Measurements from ENCODE around the gene ROR2.

ROR2 gene

DNA sequence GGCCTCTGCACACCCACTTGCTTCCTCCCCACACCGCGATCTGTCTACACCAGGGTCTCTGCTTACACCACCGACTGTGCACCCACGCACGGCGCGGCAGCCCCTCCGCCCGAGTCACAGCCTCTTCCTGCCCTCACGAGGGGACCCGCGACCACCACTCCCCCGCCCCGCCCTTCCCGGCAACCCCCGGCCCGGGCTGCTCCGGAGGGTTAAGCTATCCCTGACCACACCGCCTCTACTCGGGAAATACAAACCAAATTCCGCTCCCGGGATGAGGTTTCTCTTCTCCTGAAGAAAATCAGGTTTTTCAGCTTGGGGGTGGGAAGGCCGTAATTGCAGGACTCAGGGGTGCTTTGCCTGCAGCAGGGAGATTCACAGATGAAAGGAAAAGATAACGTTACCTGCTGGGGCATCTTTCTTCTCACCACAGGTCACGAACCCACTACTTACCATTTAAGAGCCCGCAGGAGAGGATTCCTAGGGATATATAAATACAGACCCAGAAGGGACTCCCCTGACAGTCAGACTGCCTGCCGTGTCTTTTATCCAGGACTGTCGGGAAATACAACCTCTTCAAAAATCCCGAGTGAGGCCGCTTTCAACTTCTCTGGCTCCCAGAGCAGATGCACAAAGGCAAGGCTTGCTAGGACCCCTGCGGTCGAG is 63.5 kb downstream of the ROR2 start:
- Histone ChIP-seq H3K27me3 (ENCODE audit: control insufficient read depth, insufficient read depth, low read length) (peaks cover 64% of the 10 kb centered on the region), H3K4me1 (ENCODE audit: control insufficient read depth, insufficient read depth, low read length) (peaks cover 30% of the 10 kb centered on the region), H3K9ac (ENCODE audit: low read depth, low read length) (no peak overlapping the region), H3K9me3 (ENCODE audit: control insufficient read depth, insufficient read depth, low read length) (no peaks in the 10 kb centered on the region), H3K27ac (ENCODE audit: low read depth, low read length) (peak overlapping the region; percentile 69), H3K4me3 (ENCODE audit: low read depth, low read length) (peak overlapping the region; percentile 39), H3K36me3 (ENCODE audit: control insufficient read depth, insufficient read depth, low read length) (no peaks in the 10 kb centered on the region)

GRCh38 chr9:91885746-91886413 is 64.1 kb downstream of the ROR2 start:
- H3K27ac ChIP-seq (ENCODE audit: low read depth, low read length), result peak overlapping the region; percentile 69
- H3K36me3 ChIP-seq (ENCODE audit: control insufficient read depth, insufficient read depth, low read length), result no peaks in the 10 kb centered on the region
- no peaks in the 10 kb centered on the region for H3K9me3 ChIP-seq (ENCODE audit: control insufficient read depth, insufficient read depth, low read length)
- peak overlapping the region; percentile 39; the same call in 1 of the 2 replicates for H3K4me3 ChIP-seq (ENCODE audit: low read depth, low read length)
- no peak overlapping the region for H3K9ac ChIP-seq (ENCODE audit: low read depth, low read length)
- peaks cover 61% of the 10 kb centered on the region for H3K27me3 ChIP-seq (ENCODE audit: control insufficient read depth, insufficient read depth, low read length)
- peaks cover 30% of the 10 kb centered on the region for H3K4me1 ChIP-seq (ENCODE audit: control insufficient read depth, insufficient read depth, low read length)

- peak overlapping the region; percentile 69 for H3K27ac ChIP-seq (ENCODE audit: low read depth, low read length)
These were observed 65.0 kb downstream of the ROR2 start for GRCh38 chr9:91884696-91885687.

DNA sequence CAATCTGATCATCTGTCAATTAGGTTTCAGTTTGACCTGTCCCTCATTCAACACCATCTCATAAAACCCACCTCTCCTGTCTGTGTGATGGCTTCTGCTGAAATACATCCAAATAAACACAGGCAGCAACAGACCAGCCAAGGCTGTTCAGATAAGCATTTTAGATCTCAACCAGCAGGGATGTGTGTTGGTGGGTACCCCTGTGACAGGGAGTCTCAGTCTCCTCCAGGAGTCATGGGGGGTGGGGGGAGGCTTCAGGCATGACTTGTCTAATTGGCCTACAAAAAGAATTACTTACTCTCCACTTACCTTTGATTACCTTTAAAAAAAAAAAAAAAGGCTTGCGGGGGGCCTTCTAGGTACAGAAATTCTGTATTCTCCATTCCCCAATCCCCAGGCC is 65.9 kb downstream of the ROR2 start:
- H3K9ac ChIP-seq (ENCODE audit: low read depth, low read length), result no peak overlapping the region
- H3K9me3 ChIP-seq (ENCODE audit: control insufficient read depth, insufficient read depth, low read length), result no peaks in the 10 kb centered on the region
- H3K27me3 ChIP-seq (ENCODE audit: control insufficient read depth, insufficient read depth, low read length), result peaks cover 44% of the 10 kb centered on the region
- peaks cover 26% of the 10 kb centered on the region for H3K4me1 ChIP-seq (ENCODE audit: control insufficient read depth, insufficient read depth, low read length)
- H3K36me3 ChIP-seq (ENCODE audit: control insufficient read depth, insufficient read depth, low read length), result no peaks in the 10 kb centered on the region
- no peak overlapping the region for H3K4me3 ChIP-seq (ENCODE audit: low read depth, low read length)
- no peak overlapping the region for H3K27ac ChIP-seq (ENCODE audit: low read depth, low read length)

More at GRCh38 chr9:91884696-91885687, 65.0 kb downstream of the ROR2 start:
- Histone ChIP-seq H3K36me3 (ENCODE audit: control insufficient read depth, insufficient read depth, low read length) (no peaks in the 10 kb centered on the region), H3K27me3 (ENCODE audit: control insufficient read depth, insufficient read depth, low read length) (peaks cover 52% of the 10 kb centered on the region), H3K4me3 (ENCODE audit: low read depth, low read length) (no peak overlapping the region), H3K4me1 (ENCODE audit: control insufficient read depth, insufficient read depth, low read length) (peaks cover 26% of the 10 kb centered on the region), H3K9ac (ENCODE audit: low read depth, low read length) (no peak overlapping the region), H3K9me3 (ENCODE audit: control insufficient read depth, insufficient read depth, low read length) (no peaks in the 10 kb centered on the region)

DNA sequence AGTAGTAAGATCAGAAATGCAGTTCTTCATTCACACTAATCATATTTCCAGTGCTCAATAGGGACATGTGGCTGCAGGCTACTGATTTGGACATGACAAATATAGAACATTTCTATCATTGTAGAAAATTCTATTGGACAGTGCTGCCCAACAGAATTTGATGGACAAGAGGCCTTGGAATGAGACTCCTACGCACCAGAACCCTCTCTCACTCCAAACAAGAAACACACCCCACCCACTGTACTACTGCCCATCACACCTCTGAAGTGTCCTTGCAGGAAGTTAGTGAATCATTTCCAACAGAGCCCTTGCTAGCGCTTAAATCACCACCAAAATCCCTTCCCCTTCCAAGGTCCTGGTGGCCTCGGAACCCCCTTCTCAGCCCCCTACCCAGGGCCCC is 66.5 kb downstream of the ROR2 start:
- Histone ChIP-seq H3K9me3 (ENCODE audit: control insufficient read depth, insufficient read depth, low read length) (no peaks in the 10 kb centered on the region), H3K9ac (ENCODE audit: low read depth, low read length) (no peak overlapping the region), H3K27ac (ENCODE audit: low read depth, low read length) (no peak overlapping the region), H3K4me3 (ENCODE audit: low read depth, low read length) (no peak overlapping the region), H3K36me3 (ENCODE audit: control insufficient read depth, insufficient read depth, low read length) (no peaks in the 10 kb centered on the region), H3K27me3 (ENCODE audit: control insufficient read depth, insufficient read depth, low read length) (peaks cover 37% of the 10 kb centered on the region), H3K4me1 (ENCODE audit: control insufficient read depth, insufficient read depth, low read length) (peaks cover 26% of the 10 kb centered on the region)

- peaks cover 26% of the 10 kb centered on the region for H3K4me1 ChIP-seq (ENCODE audit: control insufficient read depth, insufficient read depth, low read length)
- no peaks in the 10 kb centered on the region for H3K36me3 ChIP-seq (ENCODE audit: control insufficient read depth, insufficient read depth, low read length)
- H3K27ac ChIP-seq (ENCODE audit: low read depth, low read length), result no peak overlapping the region
- peaks cover 29% of the 10 kb centered on the region for H3K27me3 ChIP-seq (ENCODE audit: control insufficient read depth, insufficient read depth, low read length)
- H3K4me3 ChIP-seq (ENCODE audit: low read depth, low read length), result no peak overlapping the region
- no peak overlapping the region for H3K9ac ChIP-seq (ENCODE audit: low read depth, low read length)
- H3K9me3 ChIP-seq (ENCODE audit: control insufficient read depth, insufficient read depth, low read length), result no peaks in the 10 kb centered on the region
These were observed 67.4 kb downstream of the ROR2 start for GRCh38 chr9:91882627-91883026.

DNA sequence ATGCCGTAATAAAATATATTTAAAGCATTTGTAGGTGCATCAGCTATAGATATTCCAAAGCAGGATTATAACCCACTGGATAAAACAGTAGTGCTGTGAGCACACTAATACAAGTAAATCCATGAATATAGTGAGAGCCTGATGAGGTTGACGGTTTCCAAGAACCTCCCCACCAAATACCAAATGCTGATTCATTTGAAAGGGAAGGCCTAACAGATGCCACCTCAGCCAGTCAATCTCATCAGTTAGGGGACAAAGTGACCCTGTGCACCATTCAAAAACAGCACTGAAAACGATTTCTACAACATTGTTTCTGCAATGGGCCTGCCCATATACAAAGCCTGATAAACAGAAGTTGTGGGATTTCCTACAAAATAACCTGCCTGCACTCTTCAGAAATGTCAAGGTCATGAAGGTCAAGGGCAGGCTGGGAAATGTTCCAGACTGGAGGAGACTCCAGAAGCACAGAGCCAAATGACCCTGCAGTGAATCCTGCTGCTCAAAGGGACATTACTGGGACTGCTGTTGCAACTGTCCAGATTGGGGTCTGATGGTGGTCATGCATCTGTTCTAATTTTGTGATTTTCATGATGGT is 69.6 kb downstream of the ROR2 start:
- Histone ChIP-seq H3K36me3 (ENCODE audit: control insufficient read depth, insufficient read depth, low read length) (no peaks in the 10 kb centered on the region), H3K4me3 (ENCODE audit: low read depth, low read length) (no peak overlapping the region), H3K27me3 (ENCODE audit: control insufficient read depth, insufficient read depth, low read length) (peaks cover 10% of the 10 kb centered on the region), H3K4me1 (ENCODE audit: control insufficient read depth, insufficient read depth, low read length) (peaks cover 21% of the 10 kb centered on the region), H3K27ac (ENCODE audit: low read depth, low read length) (no peak overlapping the region), H3K9ac (ENCODE audit: low read depth, low read length) (no peak overlapping the region), H3K9me3 (ENCODE audit: control insufficient read depth, insufficient read depth, low read length) (no peaks in the 10 kb centered on the region)

DNA sequence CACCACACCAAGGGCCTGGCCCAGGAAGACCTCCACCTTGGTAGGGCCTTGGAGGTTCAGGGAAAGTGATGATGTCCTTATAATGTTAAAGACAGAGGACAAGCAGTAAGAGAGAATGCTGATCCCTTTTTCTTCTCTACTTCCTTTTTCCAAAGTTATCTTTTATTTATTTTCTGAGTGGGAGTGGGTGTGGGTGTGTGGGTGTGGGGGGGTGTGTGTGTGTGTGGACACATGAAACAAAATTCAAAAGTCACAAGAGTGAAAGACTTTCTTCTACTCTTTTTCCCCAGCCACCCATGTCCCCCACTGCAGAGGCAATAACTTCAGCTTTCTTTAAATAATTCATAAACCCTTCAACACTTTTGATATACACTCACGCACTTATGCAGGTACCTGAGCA is 70.8 kb downstream of the ROR2 start:
- Histone ChIP-seq H3K36me3 (ENCODE audit: control insufficient read depth, insufficient read depth, low read length) (no peaks in the 10 kb centered on the region), H3K27me3 (ENCODE audit: control insufficient read depth, insufficient read depth, low read length) (peaks cover 7% of the 10 kb centered on the region), H3K27ac (ENCODE audit: low read depth, low read length) (no peak overlapping the region), H3K9me3 (ENCODE audit: control insufficient read depth, insufficient read depth, low read length) (no peaks in the 10 kb centered on the region), H3K9ac (ENCODE audit: low read depth, low read length) (no peak overlapping the region), H3K4me3 (ENCODE audit: low read depth, low read length) (no peak overlapping the region), H3K4me1 (ENCODE audit: control insufficient read depth, insufficient read depth, low read length) (peaks cover 12% of the 10 kb centered on the region)

DNA sequence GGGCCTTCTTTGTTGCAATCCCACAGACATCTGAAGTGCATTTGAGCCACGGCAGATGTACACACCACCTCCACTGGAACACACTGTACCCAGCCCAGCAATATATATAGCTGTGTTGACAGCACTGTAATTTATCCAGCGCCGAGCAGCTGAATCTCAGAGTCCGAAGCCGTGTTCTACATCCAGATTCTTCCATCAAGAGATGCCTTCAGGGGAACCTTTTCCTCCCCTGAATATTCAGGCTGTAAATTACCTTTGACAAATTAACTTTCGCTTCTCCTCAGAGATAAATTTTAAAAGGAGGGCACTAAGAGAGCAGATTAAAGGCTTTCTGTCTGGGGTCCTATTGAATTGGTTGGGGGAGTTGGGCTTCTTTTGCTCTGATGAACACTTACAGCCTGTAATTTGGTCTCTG is 76.4 kb downstream of the ROR2 start:
- no peaks in the 10 kb centered on the region for H3K36me3 ChIP-seq (ENCODE audit: control insufficient read depth, insufficient read depth, low read length)
- no peaks in the 10 kb centered on the region for H3K9me3 ChIP-seq (ENCODE audit: control insufficient read depth, insufficient read depth, low read length)
- H3K4me3 ChIP-seq (ENCODE audit: low read depth, low read length), result no peak overlapping the region
- peaks cover 12% of the 10 kb centered on the region for H3K4me1 ChIP-seq (ENCODE audit: control insufficient read depth, insufficient read depth, low read length)
- no peak overlapping the region for H3K9ac ChIP-seq (ENCODE audit: low read depth, low read length)
- no peaks in the 10 kb centered on the region for H3K27me3 ChIP-seq (ENCODE audit: control insufficient read depth, insufficient read depth, low read length)
- H3K27ac ChIP-seq (ENCODE audit: low read depth, low read length), result no peak overlapping the region

DNA sequence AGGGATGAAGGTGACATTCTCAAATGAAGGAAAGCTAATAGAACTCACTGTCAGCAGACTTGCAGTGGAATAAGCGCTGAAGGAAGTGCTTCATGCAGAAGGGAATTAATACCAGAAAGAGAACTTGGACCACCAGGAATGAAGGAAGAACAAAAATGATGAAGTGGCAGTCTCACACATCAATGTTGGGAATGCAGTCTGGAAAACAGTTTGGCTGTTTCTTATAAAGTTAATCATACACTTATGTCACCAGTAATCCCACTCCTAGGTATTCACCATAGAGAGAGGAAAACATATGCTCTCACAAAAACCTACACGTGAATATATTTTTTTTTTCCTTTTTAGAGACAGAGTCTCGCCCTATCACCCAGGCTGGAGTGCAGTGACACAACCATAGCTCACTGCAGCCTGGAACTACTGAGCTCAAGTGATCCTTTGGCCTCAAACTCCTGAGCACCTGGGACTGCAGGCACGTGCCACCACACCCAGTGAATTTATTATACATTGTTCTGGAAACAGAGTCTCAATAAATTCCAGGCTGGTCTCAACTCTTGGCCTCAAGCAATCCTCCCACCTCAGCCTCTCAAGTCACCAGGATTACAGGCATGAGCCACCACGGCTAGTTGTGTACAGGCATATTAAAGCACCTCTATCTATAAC is 81.2 kb downstream of the ROR2 start:
- Histone ChIP-seq H3K9me3 (ENCODE audit: control insufficient read depth, insufficient read depth, low read length) (no peaks in the 10 kb centered on the region), H3K4me3 (ENCODE audit: low read depth, low read length) (no peak overlapping the region), H3K27ac (ENCODE audit: low read depth, low read length) (no peak overlapping the region), H3K36me3 (ENCODE audit: control insufficient read depth, insufficient read depth, low read length) (no peaks in the 10 kb centered on the region), H3K9ac (ENCODE audit: low read depth, low read length) (no peak overlapping the region), H3K4me1 (ENCODE audit: control insufficient read depth, insufficient read depth, low read length) (peaks cover 3% of the 10 kb centered on the region; the same call in 1 of the 2 replicates), H3K27me3 (ENCODE audit: control insufficient read depth, insufficient read depth, low read length) (no peaks in the 10 kb centered on the region)

Measured in HUES48 (cell line).